ENCODE results near the gene TRMT11. TPM values are rescaled to one million over a fixed set of nuclear protein-coding genes. Genes with fewer than 3 reads are reported as not detected.

The TRMT11 gene
- total and polyA plus RNA-seq, 9 of the 15 experiments (the other 6 are each of a cell fraction or from before 2014, with no cell fraction given) = 38.8 to 88.0 (median 59.8) TPM

GRCh38 chr6:125986301-125987025 is at the start of gene TRMT11 (continued):
- TF ChIP-seq THAP12 (CRISPR knock-in tag; IDR thresholded peaks at IDR 0.05) = peak; percentile 71; the same call in 1 of the 2 replicates
- TF ChIP-seq STAT6 (CRISPR knock-in tag; IDR thresholded peaks at IDR 0.05) = no peak
- no peak for TF ChIP-seq ZNF232 (CRISPR knock-in tag; IDR thresholded peaks at IDR 0.05)
- no peak for TF ChIP-seq FOXO4 (CRISPR knock-in tag; IDR thresholded peaks at IDR 0.05)
- TF ChIP-seq ARID3A (IDR thresholded peaks at IDR 0.05; ENCODE audit: borderline replicate concordance, low read depth, low read length) = no peak
- no peak for TF ChIP-seq TOE1 (IDR thresholded peaks at IDR 0.05; ENCODE audit: borderline replicate concordance)
- TF ChIP-seq TOE1 (CRISPR knock-in tag; IDR thresholded peaks at IDR 0.05; ENCODE audit: borderline replicate concordance, low read depth) = peak; percentile 94
- no peak for TF ChIP-seq TSHZ1 (CRISPR knock-in tag; IDR thresholded peaks at IDR 0.05)
- no peak for TF ChIP-seq ZNF785 (CRISPR knock-in tag; IDR thresholded peaks at IDR 0.05)
- TF ChIP-seq FOXP1 (CRISPR knock-in tag; IDR thresholded peaks at IDR 0.05) = peak; percentile 69; the same call in 1 of the 2 replicates
- no peak for TF ChIP-seq XRCC5 (IDR thresholded peaks at IDR 0.05; ENCODE audit: low read depth, low read length)
- TF ChIP-seq ZBTB1 (CRISPR knock-in tag; IDR thresholded peaks at IDR 0.05; ENCODE audit: borderline replicate concordance, low read depth) = peak; percentile 77; the same call in 1 of the 2 replicates
- TF ChIP-seq MXI1 (IDR thresholded peaks at IDR 0.05; ENCODE audit: low read depth, low read length) = no peak
- peak; percentile 62 for TF ChIP-seq ETV5 (CRISPR knock-in tag; IDR thresholded peaks at IDR 0.05; ENCODE audit: low read depth)
- TF ChIP-seq FOS (IDR thresholded peaks at IDR 0.05; ENCODE audit: extremely low read depth, insufficient read length) = no peak

All from K562 (cell line).